Loucy (cell line): Measurements from ENCODE around the gene PLCL1.

Experiments used
- H2AFZ ChIP-seq: fragments of 200-600 bp; sonication (generic); 2 replicates; pipeline ENCODE4 v1.6.0; 2016; ENCODE audit warnings: antibody characterized with exemption, mild to moderate bottlenecking, low read length, moderate library complexity
- H3F3A ChIP-seq: fragments of 200-600 bp; 2 replicates; pipeline ENCODE4 v1.6.0; 2016; ENCODE audit warnings: antibody characterized with exemption, low read depth, mild to moderate bottlenecking
- H3K27me3 ChIP-seq: fragments of 200-600 bp; sonication (generic); 2 replicates; pipeline ENCODE4 v1.6.1; 2014; ENCODE audit warnings: low read length, mild to moderate bottlenecking; ENCODE audit not compliant: insufficient read depth, poor library complexity, severe bottlenecking
- H3K36me3 ChIP-seq: fragments of 200-600 bp; sonication (generic); 2 replicates; pipeline ENCODE4 v1.6.1; 2016; ENCODE audit warnings: low read length; ENCODE audit not compliant: insufficient read depth
- H3K4me1 ChIP-seq: fragments of 200-600 bp; sonication (generic); 2 replicates; pipeline ENCODE4 v1.5.1; 2014; ENCODE audit warnings: low read length, mild to moderate bottlenecking; ENCODE audit not compliant: insufficient read depth, poor library complexity, severe bottlenecking
- H3K4me2 ChIP-seq: fragments of 200-600 bp; sonication (generic); 2 replicates; pipeline ENCODE4 v1.6.0; 2014; ENCODE audit warnings: antibody characterized with exemption, low read length, low read depth, mild to moderate bottlenecking; ENCODE audit not compliant: poor library complexity, severe bottlenecking
- H3K4me3 ChIP-seq: fragments of 200-600 bp; sonication (generic); 2 replicates; pipeline ENCODE4 v1.5.1; 2014; ENCODE audit warnings: low read length, mild to moderate bottlenecking, mixed read lengths; ENCODE audit not compliant: poor library complexity, severe bottlenecking
- H3K79me2 ChIP-seq: fragments of 200-600 bp; sonication (generic); 2 replicates; pipeline ENCODE4 v1.6.1; 2014; ENCODE audit warnings: low read length; ENCODE audit not compliant: insufficient read depth
- H3K9ac ChIP-seq: fragments of 200-600 bp; sonication (generic); 2 replicates; pipeline ENCODE4 v1.6.0; 2014; ENCODE audit warnings: mild to moderate bottlenecking, low read depth, low read length, moderate library complexity; ENCODE audit not compliant: poor library complexity, severe bottlenecking
- H3K9me2 ChIP-seq: fragments of 200-600 bp; sonication (generic); replicated peaks from 2 replicates; pipeline ENCODE4 v1.6.1; 2016; ENCODE audit warnings: low read depth, low read length, mixed read lengths
- H3K9me3 ChIP-seq: fragments of 200-600 bp; sonication (generic); 2 replicates; pipeline ENCODE4 v1.6.1; 2014; ENCODE audit warnings: mild to moderate bottlenecking, antibody characterized with exemption, low read length, low read depth; ENCODE audit not compliant: insufficient read depth
- H4K20me1 ChIP-seq: fragments of 200-600 bp; sonication (generic); 2 replicates; pipeline ENCODE4 v1.6.0; 2014; ENCODE audit warnings: antibody characterized with exemption, low read length, mild to moderate bottlenecking; ENCODE audit not compliant: insufficient read depth, poor library complexity, severe bottlenecking
- EZH2phosphoT487 ChIP-seq: fragments of 200-600 bp; IDR thresholded peaks from 2 replicates; pipeline ENCODE4 v1.6.1; 2018; ENCODE audit warnings: antibody characterized with exemption, mild to moderate bottlenecking, moderate library complexity, borderline replicate concordance
- TF ChIP-seq, protein P1 (sequence below): fragments of 200-600 bp; sonication (generic); conservative IDR thresholded peaks from 2 replicates; pipeline ENCODE4 v1.5.1; 2014; ENCODE audit warnings: mild to moderate bottlenecking, antibody characterized with exemption, low read length

The PLCL1 gene

DNA sequence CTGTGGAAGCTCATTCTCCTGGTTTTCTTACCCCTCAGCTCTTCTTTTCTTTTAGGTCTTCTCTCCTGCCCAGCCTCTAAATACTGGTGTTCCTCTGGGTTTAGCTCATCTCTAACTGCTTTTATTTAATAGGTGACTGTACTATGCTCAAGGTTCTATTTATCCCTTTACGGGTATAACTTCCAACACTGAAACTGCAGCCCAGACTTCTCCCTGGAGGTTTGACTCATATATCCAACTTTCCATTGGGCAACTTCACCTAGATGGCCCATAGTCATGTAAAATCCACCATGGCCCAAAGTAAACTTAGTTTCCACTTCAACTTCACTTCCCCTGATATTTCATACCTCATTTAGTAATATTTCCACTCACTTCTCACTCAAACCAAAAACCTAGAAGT lies 273.1 kb downstream of the PLCL1 start:
- Histone ChIP-seq H3K4me1 (no peaks in the 10 kb centered on the region), H3K36me3 (no peaks in the 10 kb centered on the region), H3K9me2 (no peaks in the 10 kb centered on the region), H3K9ac (no peak overlapping the region), H2AFZ (no peak overlapping the region), H3F3A (no peaks in the 10 kb centered on the region), H4K20me1 (no peaks in the 10 kb centered on the region), H3K4me3 (no peak overlapping the region), H3K27me3 (no peaks in the 10 kb centered on the region), H3K79me2 (no peaks in the 10 kb centered on the region), H3K4me2 (no peak overlapping the region), H3K9me3 (no peaks in the 10 kb centered on the region)
- TF ChIP-seq, protein P1, sequence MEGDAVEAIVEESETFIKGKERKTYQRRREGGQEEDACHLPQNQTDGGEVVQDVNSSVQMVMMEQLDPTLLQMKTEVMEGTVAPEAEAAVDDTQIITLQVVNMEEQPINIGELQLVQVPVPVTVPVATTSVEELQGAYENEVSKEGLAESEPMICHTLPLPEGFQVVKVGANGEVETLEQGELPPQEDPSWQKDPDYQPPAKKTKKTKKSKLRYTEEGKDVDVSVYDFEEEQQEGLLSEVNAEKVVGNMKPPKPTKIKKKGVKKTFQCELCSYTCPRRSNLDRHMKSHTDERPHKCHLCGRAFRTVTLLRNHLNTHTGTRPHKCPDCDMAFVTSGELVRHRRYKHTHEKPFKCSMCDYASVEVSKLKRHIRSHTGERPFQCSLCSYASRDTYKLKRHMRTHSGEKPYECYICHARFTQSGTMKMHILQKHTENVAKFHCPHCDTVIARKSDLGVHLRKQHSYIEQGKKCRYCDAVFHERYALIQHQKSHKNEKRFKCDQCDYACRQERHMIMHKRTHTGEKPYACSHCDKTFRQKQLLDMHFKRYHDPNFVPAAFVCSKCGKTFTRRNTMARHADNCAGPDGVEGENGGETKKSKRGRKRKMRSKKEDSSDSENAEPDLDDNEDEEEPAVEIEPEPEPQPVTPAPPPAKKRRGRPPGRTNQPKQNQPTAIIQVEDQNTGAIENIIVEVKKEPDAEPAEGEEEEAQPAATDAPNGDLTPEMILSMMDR, result no peak
- TF ChIP-seq EZH2phosphoT487, result no peak

DNA sequence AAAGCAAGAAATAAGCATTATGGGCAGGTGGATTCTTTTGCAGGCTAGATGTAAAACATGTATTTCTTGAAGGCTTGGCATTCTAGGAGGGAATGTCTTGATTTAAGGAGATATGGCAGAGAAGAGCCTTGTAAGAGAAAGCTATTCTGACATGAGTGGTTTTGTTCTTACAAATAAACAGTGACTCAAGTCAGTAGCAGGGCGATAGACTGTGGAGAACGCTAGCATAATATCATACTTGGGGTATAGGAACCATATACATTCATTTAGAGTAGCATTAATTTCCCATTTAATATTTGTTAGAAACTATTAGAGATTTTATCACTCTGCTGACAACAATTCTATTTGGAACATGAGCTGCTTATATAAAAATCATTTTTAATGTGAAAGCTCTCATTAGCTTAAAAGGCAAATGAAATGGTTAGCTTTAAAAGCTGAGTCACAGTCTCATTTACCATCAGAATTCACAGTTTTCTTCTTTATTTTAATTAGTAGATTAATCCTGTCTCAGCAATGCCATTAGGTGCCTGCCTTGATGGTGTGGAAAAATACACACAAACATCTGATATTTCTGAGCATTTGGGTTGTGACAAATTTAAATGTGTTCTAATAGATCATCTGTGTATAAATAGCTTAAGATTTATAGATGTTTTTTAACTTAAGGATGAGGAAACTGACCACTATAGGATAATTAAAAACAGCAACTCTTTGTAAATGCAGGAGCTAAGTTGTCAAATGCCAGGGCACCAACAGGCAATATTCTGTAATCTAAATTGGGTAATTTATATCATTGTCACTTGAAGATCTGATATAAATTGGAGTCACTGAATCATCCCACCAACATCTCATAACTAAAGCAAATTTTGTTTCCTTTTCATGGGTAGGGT lies 276.7 kb downstream of the PLCL1 start:
- no peaks in the 10 kb centered on the region for H3F3A ChIP-seq

DNA sequence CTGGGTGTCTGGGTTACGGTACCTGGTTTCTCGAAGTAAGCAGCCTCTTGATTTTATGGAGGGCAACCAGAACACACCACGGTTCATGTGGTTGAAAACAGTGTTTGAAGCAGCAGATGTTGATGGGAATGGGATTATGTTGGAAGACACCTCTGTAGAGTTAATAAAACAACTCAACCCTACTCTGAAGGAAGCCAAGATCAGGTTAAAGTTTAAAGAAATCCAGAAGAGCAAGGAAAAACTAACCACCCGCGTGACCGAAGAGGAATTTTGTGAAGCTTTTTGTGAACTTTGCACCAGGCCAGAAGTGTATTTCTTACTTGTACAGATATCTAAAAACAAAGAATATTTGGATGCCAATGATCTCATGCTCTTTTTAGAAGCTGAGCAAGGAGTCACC lies 279.8 kb downstream of the PLCL1 start:
- Histone ChIP-seq H3K79me2 (no peaks in the 10 kb centered on the region), H3K4me1 (no peaks in the 10 kb centered on the region)

More for the DNA sequence above, 276.7 kb downstream of the PLCL1 start:
- Histone ChIP-seq H3K4me3 (no peak overlapping the region), H3K9me3 (no peaks in the 10 kb centered on the region), H3K9ac (no peak overlapping the region), H3K4me2 (no peak overlapping the region), H2AFZ (no peak overlapping the region), H4K20me1 (no peaks in the 10 kb centered on the region), H3K79me2 (no peaks in the 10 kb centered on the region), H3K36me3 (no peaks in the 10 kb centered on the region), H3K27me3 (no peaks in the 10 kb centered on the region), H3K4me1 (no peaks in the 10 kb centered on the region), H3K9me2 (no peaks in the 10 kb centered on the region)
- TF ChIP-seq, protein P1, result no peak
- no peak for TF ChIP-seq EZH2phosphoT487

More for the DNA sequence above, 279.8 kb downstream of the PLCL1 start:
- Histone ChIP-seq H3K9me3 (no peaks in the 10 kb centered on the region), H3K9ac (no peak overlapping the region), H4K20me1 (no peaks in the 10 kb centered on the region), H3K9me2 (no peaks in the 10 kb centered on the region), H3K27me3 (no peaks in the 10 kb centered on the region), H3K4me2 (no peak overlapping the region), H2AFZ (no peak overlapping the region), H3K36me3 (no peaks in the 10 kb centered on the region), H3F3A (no peaks in the 10 kb centered on the region), H3K4me3 (no peak overlapping the region)
- TF ChIP-seq EZH2phosphoT487, result no peak
- TF ChIP-seq, protein P1, result no peak
